Aorta (tissue), 5 donors: ENCODE measurements around the gene FUT3. TPM values are rescaled to one million over a fixed set of nuclear protein-coding genes. Genes with fewer than 3 reads are reported as not detected.
"Not testable (repeated sequence)": the region's sequence is repeated elsewhere in the genome, so short reads cannot be mapped to it uniquely, and the experiment has no call there.

Source experiments
- ATAC-seq: fragments of 200-7000 bp; cut with Tn5 transposase; one replicate; pipeline ENCODE4 v1.9.1; 2022; ENCODE audit warnings: moderate library complexity; ENCODE audit not compliant: low FRiP score
- DNase-seq, 2 donors: peaks; one replicate each; pipeline ENCODE4 v3.0.0-alpha.2; 2020
- H3K27ac ChIP-seq, 2 donors: one replicate each; pipeline ENCODE4 v1.5.1; 2013; ENCODE audit warnings: low read length in 2 of 2, mild to moderate bottlenecking in 2 of 2, moderate library complexity in 2 of 2, control low read depth in 1 of 2, inconsistent platforms in 1 of 2, low read depth in 1 of 2
- H3K27me3 ChIP-seq, 2 donors: one replicate each; pipeline ENCODE4 v1.6.1; 2013; ENCODE audit warnings: control low read depth in 1 of 2, low read length in 1 of 2, mild to moderate bottlenecking in 1 of 2, moderate library complexity in 1 of 2; ENCODE audit not compliant: insufficient read depth in 2 of 2, control insufficient read depth in 1 of 2
- H3K36me3 ChIP-seq, 2 donors: one replicate each; pipeline ENCODE4 v1.6.1; 2013; ENCODE audit warnings: control low read depth in 1 of 2, low read length in 1 of 2, mild to moderate bottlenecking in 1 of 2; ENCODE audit not compliant: insufficient read depth in 2 of 2, control insufficient read depth in 1 of 2
- H3K4me1 ChIP-seq, 2 donors: one replicate each; pipeline ENCODE4 v1.6.1; 2013; ENCODE audit warnings: low read length in 2 of 2, control low read depth in 1 of 2, mild to moderate bottlenecking in 1 of 2, moderate library complexity in 1 of 2; ENCODE audit not compliant: insufficient read depth in 2 of 2, control insufficient read depth in 1 of 2
- H3K4me3 ChIP-seq, 2 donors: one replicate each; pipeline ENCODE4 v1.5.1; 2013; ENCODE audit warnings: low read length in 2 of 2, control low read depth in 1 of 2, mild to moderate bottlenecking in 1 of 2
- H3K9me3 ChIP-seq: one replicate; pipeline ENCODE4 v1.6.1; 2013; ENCODE audit warnings: mild to moderate bottlenecking, low read length; ENCODE audit not compliant: control insufficient read depth
- WGBS, 2 donors: extraction: QIAGEN DNeasy Blood & Tissue Kit; methylation state at CpG; one replicate each; pipeline ENCODE4 v1.1.7; 2013; 5-methylcytosine and 5-hydroxymethylcytosine counted together
- intact Hi-C, 2 donors: fragments of 100-400 bp; cut with DNase I; formaldehyde crosslinking; loops; one replicate each; pipeline versions ENCODE4 v1.14.2 to v1.15.0; 2022
- polyA plus RNA-seq, 2 donors: library from polyadenylated mRNA; stranded (reverse); fragments of 200-250 nt; gene quantifications; one replicate each; pipeline ENCODE4 v1.2.3, GENCODE V29; 2013
- total RNA-seq, 2 donors: library from RNA; stranded (reverse); fragmentation: NEBNext Ultra II Directional; extraction: Animal tissue kit (Norgen Biotek cat#: 25700); gene quantifications; one replicate each; pipeline ENCODE4 v1.2.1, GENCODE V29; 2021
- donor health status: healthy with polysubstance abuse.
- donor health status: Bipolar disorder and iron deficiency.
- donor health status: DM: no; HTN: no; CAD: no.
- donor health status: DM: no; HTN: no; CAD: no.
- donor health status: DM: yes; HTN: yes; CAD: no.

Gene FUT3
- total and polyA plus RNA-seq, 4 donors: 0.38 to 3.3 TPM; not detected in 2

GRCh38 chr19:5889288-5889971, 38.2 kb upstream of the FUT3 start:
- H3K4me3 ChIP-seq: no peak overlapping the region
- no peaks in the 10 kb centered on the region for H3K27me3 ChIP-seq
- no peaks in the 10 kb centered on the region for H3K36me3 ChIP-seq
- no peaks in the 10 kb centered on the region for H3K4me1 ChIP-seq
- ATAC-seq: no peak
- no peak for DNase-seq
- intact Hi-C loops: no loop called here
- WGBS, 2 donors: 34 to 37% methylated on average over 17 of the region's 17 CpGs
- no peak overlapping the region for H3K27ac ChIP-seq
- H3K9me3 ChIP-seq: no peaks in the 10 kb centered on the region

DNA sequence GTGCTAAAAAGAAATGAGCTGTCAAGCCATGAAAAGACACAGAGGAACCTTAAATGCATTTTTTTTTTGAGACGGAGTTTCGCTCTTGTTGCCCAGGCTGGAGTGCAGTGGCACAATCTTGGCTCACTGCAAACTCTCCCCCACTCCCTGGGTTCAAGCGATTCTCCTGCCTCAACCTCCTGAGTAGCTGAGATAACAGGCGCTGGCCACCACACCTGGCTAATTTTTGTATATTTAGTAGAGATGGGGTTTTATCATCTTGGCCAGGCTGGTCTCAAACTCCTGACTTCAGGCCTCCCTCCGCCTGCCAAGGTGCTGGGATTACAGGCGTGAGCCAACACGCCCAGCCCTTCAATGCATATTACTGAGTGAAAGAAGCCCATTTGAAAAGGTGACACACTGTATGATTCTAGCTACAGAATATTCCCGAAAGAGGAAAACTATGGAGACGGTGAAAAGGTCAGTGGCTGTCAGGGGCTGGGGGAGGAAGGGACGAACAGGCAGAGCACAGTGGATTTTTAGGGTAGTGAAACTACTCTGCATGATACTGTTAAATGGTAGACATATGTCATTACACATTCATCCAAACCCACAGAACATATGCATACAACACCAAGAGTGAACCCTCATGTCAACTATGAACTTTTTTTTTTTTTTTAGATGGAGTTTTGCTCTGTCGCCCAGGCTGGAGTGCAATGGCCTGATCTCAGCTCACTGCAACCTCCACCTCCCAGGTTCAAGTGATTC, 33.0 kb upstream of the FUT3 start:
- H3K4me3 ChIP-seq, H3K9me3 ChIP-seq, ATAC-seq, H3K36me3 ChIP-seq, H3K27ac ChIP-seq, DNase-seq, intact Hi-C loops, H3K27me3 ChIP-seq, H3K4me1 ChIP-seq: not testable (repeated sequence)
- WGBS, 2 donors: 66 to 71% methylated on average over 11 of the region's 11 CpGs

DNA sequence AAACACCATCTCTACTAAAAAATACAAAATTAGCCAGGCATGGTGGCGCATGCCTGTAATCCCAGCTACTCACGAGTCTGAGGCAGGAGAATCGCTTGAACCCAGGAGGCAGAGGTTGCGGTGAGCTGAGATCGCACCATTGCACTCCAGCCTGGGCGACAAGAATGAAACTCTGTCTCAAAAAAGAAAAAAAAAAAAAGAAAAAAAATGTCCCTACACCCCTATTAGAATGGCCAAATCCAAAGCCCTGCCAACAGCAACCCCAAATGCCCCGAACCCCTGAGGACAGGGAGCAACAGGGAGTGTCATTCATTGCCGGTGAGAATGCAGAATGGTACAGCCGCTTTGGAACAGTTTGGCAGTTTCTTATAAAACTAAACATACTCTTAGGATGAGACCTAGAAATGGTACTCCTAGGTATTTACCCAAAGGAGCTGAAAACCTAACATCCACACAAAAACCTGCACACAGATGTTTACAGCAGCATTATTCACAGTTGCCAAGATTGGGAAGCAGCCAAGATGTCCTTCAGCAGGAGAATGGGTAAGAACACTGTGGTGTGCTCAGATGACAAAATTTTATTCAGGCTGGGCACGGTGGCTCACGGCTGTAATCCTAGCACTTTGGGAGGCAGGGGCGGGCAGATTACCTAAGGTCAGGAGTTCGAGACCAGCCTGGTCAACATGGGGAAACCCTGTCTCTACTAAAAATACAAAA, 32.1 kb upstream of the FUT3 start:
- H3K4me3 ChIP-seq, DNase-seq, ATAC-seq, H3K9me3 ChIP-seq, H3K27ac ChIP-seq, H3K36me3 ChIP-seq, intact Hi-C loops, H3K27me3 ChIP-seq, H3K4me1 ChIP-seq: not testable (repeated sequence)
- WGBS, 2 donors: 53 to 61% methylated on average over 10 to 13 of the region's 13 CpGs

DNA sequence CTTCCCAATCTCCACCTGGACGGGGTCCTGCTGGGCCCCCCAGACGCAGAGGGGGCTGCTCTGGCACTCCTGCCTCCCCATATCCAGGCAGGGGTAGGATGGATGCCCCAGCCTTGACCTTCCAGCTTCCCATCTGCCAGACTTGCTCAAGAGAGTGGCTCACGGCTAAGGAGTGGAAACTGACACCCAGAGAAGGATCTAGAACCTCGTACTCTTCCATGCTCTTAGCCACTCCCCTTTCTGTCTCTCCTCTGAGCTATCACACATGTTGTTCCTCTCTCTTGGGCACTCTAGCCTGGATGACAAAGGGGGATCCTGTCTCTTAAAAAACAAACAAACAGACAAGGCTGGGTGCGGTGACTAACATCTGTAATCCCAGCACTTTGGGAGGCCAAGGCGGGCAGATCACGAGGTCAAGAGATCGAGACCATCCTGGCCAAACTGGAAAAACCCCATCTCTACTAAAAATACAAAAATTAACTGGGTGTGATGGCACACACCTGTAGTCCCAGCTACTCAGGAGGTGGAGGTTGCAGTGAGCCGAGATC, 31.2 kb upstream of the FUT3 start:
- 60 to 69% methylated on average over 9 of the region's 9 CpGs for WGBS, 2 donors

DNA sequence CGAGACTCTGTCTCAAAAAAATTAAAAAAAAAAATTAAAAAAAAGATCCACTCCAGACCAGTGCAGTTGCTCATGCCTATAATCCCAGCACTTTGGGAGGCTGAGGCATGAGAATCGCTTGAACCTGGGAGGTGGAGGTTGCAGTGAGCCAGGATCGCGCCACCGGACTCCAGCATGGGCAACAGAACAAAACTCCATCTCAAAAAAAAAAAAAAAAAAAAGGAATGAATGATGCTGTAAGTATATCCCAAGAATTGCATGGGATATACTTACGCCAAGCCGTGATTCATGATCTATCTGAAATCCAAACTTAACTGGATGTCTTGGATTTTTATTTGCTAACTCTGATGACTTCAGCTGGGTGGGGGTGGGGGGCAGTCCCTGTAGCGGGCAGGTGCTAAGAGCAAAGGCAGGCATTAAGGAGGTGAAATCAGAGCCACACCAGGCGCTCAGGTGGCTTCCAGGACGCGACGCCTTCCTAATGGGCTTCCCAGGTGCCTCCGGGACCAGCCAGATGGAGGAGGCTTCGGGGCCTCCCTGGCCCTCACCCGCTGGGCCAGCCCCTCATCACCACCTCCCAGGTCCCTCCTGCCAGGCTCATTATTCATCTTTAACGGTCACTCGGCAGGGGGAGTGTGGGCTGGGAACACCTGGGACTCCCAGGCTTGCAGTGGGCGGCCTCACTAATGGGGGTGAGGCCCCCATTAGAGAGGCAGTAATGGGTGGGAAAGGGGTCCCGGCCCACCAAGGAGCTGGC, 30.5 kb upstream of the FUT3 start:
- H3K4me1 ChIP-seq: no peaks in the 10 kb centered on the region
- H3K27ac ChIP-seq: no peak overlapping the region
- ATAC-seq (peak; percentile 40), DNase-seq (no peak)
- no peaks in the 10 kb centered on the region for H3K27me3 ChIP-seq
- WGBS, 2 donors: 47 to 49% methylated on average over 19 of the region's 19 CpGs
- no peak overlapping the region for H3K4me3 ChIP-seq
- H3K9me3 ChIP-seq: no peaks in the 10 kb centered on the region
- no peaks in the 10 kb centered on the region for H3K36me3 ChIP-seq
- intact Hi-C loops: no loop called here

More for the DNA sequence above, 31.2 kb upstream of the FUT3 start:
- H3K4me3 ChIP-seq: no peak overlapping the region
- DNase-seq: no peak
- intact Hi-C loops: no loop called here
- ATAC-seq: no peak
- no peak overlapping the region for H3K27ac ChIP-seq
- no peaks in the 10 kb centered on the region for H3K36me3 ChIP-seq
- no peaks in the 10 kb centered on the region for H3K9me3 ChIP-seq
- no peaks in the 10 kb centered on the region for H3K4me1 ChIP-seq
- H3K27me3 ChIP-seq: no peaks in the 10 kb centered on the region

DNA sequence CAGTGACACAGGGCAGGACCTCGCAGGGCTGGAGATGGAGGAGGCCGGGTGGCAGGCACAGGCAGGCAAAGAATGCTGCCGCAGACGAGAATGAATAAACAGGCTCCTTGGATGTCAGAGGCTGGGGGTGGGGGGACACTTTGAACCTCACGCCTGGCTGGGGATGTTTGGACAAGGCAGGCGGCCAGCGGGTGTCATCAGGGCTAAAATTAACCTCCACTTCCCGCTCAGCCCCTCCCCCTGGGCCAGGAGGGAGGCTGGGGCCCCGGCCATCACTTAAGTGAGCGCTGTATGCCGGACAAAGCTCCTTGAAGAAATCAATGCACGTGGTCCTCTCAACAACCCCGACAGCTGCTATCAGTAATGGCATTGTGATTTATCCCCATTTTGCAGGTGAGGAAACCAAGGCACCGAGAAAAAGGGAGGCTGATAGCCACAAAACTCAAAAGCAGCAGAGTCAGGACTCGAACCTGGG, 29.4 kb upstream of the FUT3 start:
- H3K27me3 ChIP-seq: no peaks in the 10 kb centered on the region
- peak; percentile 38 for ATAC-seq
- no peak overlapping the region for H3K4me3 ChIP-seq
- no peaks in the 10 kb centered on the region for H3K36me3 ChIP-seq
- DNase-seq: peak in 1 of 2 donors; percentile 83
- intact Hi-C loops: no loop called here
- H3K27ac ChIP-seq: no peak overlapping the region
- no peaks in the 10 kb centered on the region for H3K4me1 ChIP-seq
- WGBS, 2 donors: 9 to 12% methylated on average over 15 of the region's 15 CpGs
- no peaks in the 10 kb centered on the region for H3K9me3 ChIP-seq

DNA sequence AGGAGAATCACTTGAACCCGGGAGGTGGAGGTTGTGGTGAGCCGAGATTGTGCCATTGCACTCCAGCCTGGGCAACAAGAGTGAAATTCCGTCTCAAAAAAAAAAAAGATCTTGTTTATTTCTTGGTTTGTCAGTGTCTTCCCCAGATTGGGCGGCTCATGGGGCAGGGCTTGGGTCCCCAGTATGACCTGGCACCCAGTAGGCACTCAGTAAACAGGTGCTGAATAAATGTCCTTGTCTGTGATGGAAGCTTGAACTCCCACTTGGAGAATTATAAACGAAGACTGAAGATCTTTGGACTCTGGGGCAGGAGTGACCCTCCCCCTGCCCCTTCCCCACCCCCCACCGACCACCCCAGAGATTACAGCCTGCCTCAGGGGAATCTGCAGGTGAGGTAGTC, 28.9 kb upstream of the FUT3 start:
- no peaks in the 10 kb centered on the region for H3K4me1 ChIP-seq
- no peaks in the 10 kb centered on the region for H3K9me3 ChIP-seq
- WGBS, 2 donors: 22 to 45% methylated on average over 4 to 6 of the region's 6 CpGs
- no peak for DNase-seq
- no peaks in the 10 kb centered on the region for H3K36me3 ChIP-seq
- intact Hi-C loops: no loop called here
- no peak for ATAC-seq
- H3K4me3 ChIP-seq: no peak overlapping the region
- H3K27ac ChIP-seq: no peak overlapping the region
- H3K27me3 ChIP-seq: no peaks in the 10 kb centered on the region

DNA sequence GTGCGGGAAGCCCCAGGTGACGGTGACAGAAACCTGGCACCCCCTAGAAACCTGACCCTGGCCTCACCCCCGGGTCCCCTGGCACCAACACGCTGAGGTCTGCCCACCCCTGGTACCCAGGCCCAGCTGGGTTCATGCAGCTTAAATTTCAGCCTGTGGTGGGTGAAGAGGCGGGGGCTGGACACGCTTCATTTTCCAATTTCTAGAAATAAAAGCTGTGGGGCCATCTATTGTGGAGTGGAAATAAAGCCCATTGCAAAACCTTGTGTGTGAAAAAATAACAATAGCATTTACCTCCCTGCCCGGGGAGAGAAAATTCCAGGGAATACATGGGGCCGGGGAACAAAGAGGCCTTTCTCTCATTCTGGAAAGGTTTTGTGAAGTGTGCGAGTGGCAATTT, 26.6 kb upstream of the FUT3 start:
- Histone ChIP-seq H3K27me3 (no peaks in the 10 kb centered on the region), H3K27ac (no peak overlapping the region), H3K4me1 (no peaks in the 10 kb centered on the region), H3K36me3 (no peaks in the 10 kb centered on the region), H3K4me3 (no peak overlapping the region), H3K9me3 (no peaks in the 10 kb centered on the region)
- intact Hi-C loops: no loop called here
- ATAC-seq: no peak
- DNase-seq: no peak
- WGBS, 2 donors: 80 to 81% methylated on average over 9 of the region's 9 CpGs
